GM23248 (cell line): ENCODE measurements around the gene ACACB.

Source experiments
- EZH2 ChIP-seq: fragments of 200-600 bp; sonication (generic); IDR thresholded peaks from 2 replicates; pipeline ENCODE4 v1.6.1; 2018; ENCODE audit warnings: antibody characterized with exemption, mild to moderate bottlenecking; ENCODE audit not compliant: insufficient read depth, poor library complexity, severe bottlenecking
- EZH2phosphoT487 ChIP-seq: fragments of 200-600 bp; sonication (generic); IDR thresholded peaks from 2 replicates; pipeline ENCODE4 v1.6.1; 2018; ENCODE audit warnings: antibody characterized with exemption, moderate library complexity, mild to moderate bottlenecking, low read depth; ENCODE audit not compliant: insufficient read depth

DNA sequence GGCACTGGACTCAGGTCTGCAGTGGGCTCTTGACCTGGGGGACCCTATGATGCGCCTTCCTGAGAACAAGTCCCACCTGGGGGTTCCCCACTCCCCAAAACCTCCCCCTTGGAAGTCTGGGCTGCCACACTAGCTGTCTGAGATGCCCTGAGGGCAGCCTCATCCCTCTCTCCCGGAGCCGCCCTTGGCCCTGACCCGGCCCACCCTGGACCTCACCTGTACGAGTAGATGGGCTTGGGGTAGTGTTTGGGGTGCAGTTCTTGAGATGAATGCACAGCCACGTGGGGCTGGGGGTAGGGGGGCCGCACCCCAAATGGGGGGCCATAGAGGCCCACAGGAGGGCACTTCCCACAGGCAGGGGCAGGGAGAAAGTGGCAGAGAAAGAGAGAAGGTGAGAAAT, 170.8 kb downstream of the ACACB start:
- TF ChIP-seq EZH2: no peak
- no peak for TF ChIP-seq EZH2phosphoT487
